ENCODE results near the gene DISC1.
"Not testable (repeated sequence)": the region's sequence is repeated elsewhere in the genome, so short reads cannot be mapped to it uniquely, and the experiment has no call there.

DISC1 gene

GRCh38 chr1:231743966-231744365 is 117.4 kb downstream of the DISC1 start:
- DNase-seq (ENCODE audit: insufficient read length, low spot score) (no peak), FAIRE-seq (no peak)
- no peak for TF ChIP-seq POLR2A (IDR thresholded peaks at IDR 0.05; ENCODE audit: low read depth, low read length)

GRCh38 chr1:231748760-231749415 is 122.3 kb downstream of the DISC1 start:
- no peak for FAIRE-seq

GRCh38 chr1:231750296-231750695 is 123.7 kb downstream of the DISC1 start:
- TF ChIP-seq POLR2A (IDR thresholded peaks at IDR 0.05; ENCODE audit: low read depth, low read length) = no peak
- DNase-seq (ENCODE audit: insufficient read length, low spot score) = no peak
- FAIRE-seq = no peak

More at GRCh38 chr1:231748760-231749415, 122.3 kb downstream of the DISC1 start:
- DNase-seq (ENCODE audit: insufficient read length, low spot score) = no peak
- no peak for TF ChIP-seq POLR2A (IDR thresholded peaks at IDR 0.05; ENCODE audit: low read depth, low read length)

GRCh38 chr1:231750818-231751362 is 124.3 kb downstream of the DISC1 start:
- FAIRE-seq = no peak
- no peak for TF ChIP-seq POLR2A (IDR thresholded peaks at IDR 0.05; ENCODE audit: low read depth, low read length)
- no peak for DNase-seq (ENCODE audit: insufficient read length, low spot score)

GRCh38 chr1:231751415-231751814 is 124.8 kb downstream of the DISC1 start:
- no peak for TF ChIP-seq POLR2A (IDR thresholded peaks at IDR 0.05; ENCODE audit: low read depth, low read length)
- DNase-seq (ENCODE audit: insufficient read length, low spot score) = no peak
- no peak for FAIRE-seq

GRCh38 chr1:231753313-231753712 is 126.7 kb downstream of the DISC1 start:
- DNase-seq (ENCODE audit: insufficient read length, low spot score) = no peak
- FAIRE-seq = no peak
- TF ChIP-seq POLR2A (IDR thresholded peaks at IDR 0.05; ENCODE audit: low read depth, low read length) = no peak

- TF ChIP-seq POLR2A (IDR thresholded peaks at IDR 0.05; ENCODE audit: low read depth, low read length) = no peak
- FAIRE-seq (no peak), DNase-seq (ENCODE audit: insufficient read length, low spot score) (no peak)
Observed at GRCh38 chr1:231757101-231757404, 130.5 kb downstream of the DISC1 start.

GRCh38 chr1:231757759-231758158 is 131.2 kb downstream of the DISC1 start:
- FAIRE-seq (no peak), DNase-seq (ENCODE audit: insufficient read length, low spot score) (no peak)
- TF ChIP-seq POLR2A (IDR thresholded peaks at IDR 0.05; ENCODE audit: low read depth, low read length) = no peak

- no peak for TF ChIP-seq POLR2A (IDR thresholded peaks at IDR 0.05; ENCODE audit: low read depth, low read length)
- DNase-seq (ENCODE audit: insufficient read length, low spot score) (no peak), FAIRE-seq (no peak)
Observed at GRCh38 chr1:231761252-231761651, 134.7 kb downstream of the DISC1 start.

- DNase-seq (ENCODE audit: insufficient read length, low spot score) (no peak), FAIRE-seq (no peak)
Observed at GRCh38 chr1:231761747-231762541, 135.4 kb downstream of the DISC1 start.

GRCh38 chr1:231763456-231763855 is 136.9 kb downstream of the DISC1 start:
- DNase-seq (ENCODE audit: insufficient read length, low spot score) = no peak
- no peak for TF ChIP-seq POLR2A (IDR thresholded peaks at IDR 0.05; ENCODE audit: low read depth, low read length)
- FAIRE-seq = no peak

More at GRCh38 chr1:231761747-231762541, 135.4 kb downstream of the DISC1 start:
- no peak for TF ChIP-seq POLR2A (IDR thresholded peaks at IDR 0.05; ENCODE audit: low read depth, low read length)

GRCh38 chr1:231765825-231766224 is 139.2 kb downstream of the DISC1 start:
- not testable (repeated sequence) for FAIRE-seq; DNase-seq (ENCODE audit: insufficient read length, low spot score)

- no peak for TF ChIP-seq POLR2A (IDR thresholded peaks at IDR 0.05; ENCODE audit: low read depth, low read length)
- FAIRE-seq (no peak), DNase-seq (ENCODE audit: insufficient read length, low spot score) (no peak)
Observed at GRCh38 chr1:231767471-231767870, 140.9 kb downstream of the DISC1 start.

GRCh38 chr1:231768416-231768815 is 141.8 kb downstream of the DISC1 start:
- no peak for TF ChIP-seq POLR2A (IDR thresholded peaks at IDR 0.05; ENCODE audit: low read depth, low read length)
- no peak for FAIRE-seq
- DNase-seq (ENCODE audit: insufficient read length, low spot score) = no peak
